GM13977 (cell line): ENCODE results near the gene DUS2.

ENCODE experiments used
- DNase-seq: peaks from one replicate; pipeline ENCODE4 v3.0.0; 2012; ENCODE audit warnings: low spot score
- CTCF ChIP-seq: IDR thresholded peaks from 2 replicates; pipeline ENCODE4 v1.5.1; 2012; ENCODE audit warnings: mild to moderate bottlenecking, control low read depth; ENCODE audit not compliant: insufficient read depth; ENCODE audit errors: extremely low read depth, missing control alignments
- in situ Hi-C: fragments of 300-500 bp; cut with MboI; formaldehyde crosslinking; loops from one replicate; pipeline ENCODE4 v1.12.0; 2022; ENCODE audit warnings: low sequenced_read_pairs, low pct_unique_long_range_greater_than_20kb, mixed read lengths, inconsistent platforms; ENCODE audit not compliant: unreplicated experiment

Gene DUS2

GRCh38 chr16:68062910-68063393, 39.9 kb downstream of the DUS2 start:
- in situ Hi-C loops: loop anchor here (25.0 kb wide), 1 partner anchor 376 kb away; no protein-coding TSS in a partner anchor

DNA sequence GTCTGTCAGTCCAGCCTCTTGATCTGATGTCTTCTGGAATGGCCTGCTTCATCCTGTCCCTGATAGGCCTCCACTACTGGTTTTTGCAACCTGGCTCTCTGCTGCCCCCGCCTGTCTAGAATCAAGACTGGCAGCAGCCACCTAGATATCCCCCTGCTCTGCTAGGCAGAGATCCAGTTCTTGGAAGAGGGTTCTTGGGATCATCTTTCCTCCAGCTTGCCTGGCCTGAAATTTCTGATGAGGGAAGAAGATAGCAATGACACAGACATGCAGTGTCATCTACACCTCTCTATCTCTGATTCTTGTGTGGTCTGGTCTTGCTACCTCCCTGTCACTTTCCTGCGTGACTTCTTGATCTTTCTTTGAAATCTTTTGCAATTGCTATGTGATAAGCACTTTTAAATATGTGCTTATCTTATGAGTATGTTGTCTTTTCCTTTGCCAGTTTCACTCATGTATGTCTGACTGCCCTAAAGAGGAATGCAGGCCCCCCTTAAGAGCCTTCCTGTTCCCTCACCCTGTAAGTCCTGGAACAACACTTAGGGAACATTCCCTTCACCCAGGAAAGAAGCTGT, 41.8 kb downstream of the DUS2 start:
- TF ChIP-seq CTCF: peak; percentile 90
- DNase-seq: peak; percentile 71
- in situ Hi-C loops: loop anchor here (25.0 kb wide), 1 partner anchor 378 kb away; no protein-coding TSS in a partner anchor

More at GRCh38 chr16:68062910-68063393, 39.9 kb downstream of the DUS2 start:
- DNase-seq: no peak
- TF ChIP-seq CTCF: no peak

GRCh38 chr16:68065716-68066305, 42.7 kb downstream of the DUS2 start:
- no peak for TF ChIP-seq CTCF
- in situ Hi-C loops: loop anchor here (25.0 kb wide), 1 partner anchor 379 kb away; no protein-coding TSS in a partner anchor
- DNase-seq: no peak

DNA sequence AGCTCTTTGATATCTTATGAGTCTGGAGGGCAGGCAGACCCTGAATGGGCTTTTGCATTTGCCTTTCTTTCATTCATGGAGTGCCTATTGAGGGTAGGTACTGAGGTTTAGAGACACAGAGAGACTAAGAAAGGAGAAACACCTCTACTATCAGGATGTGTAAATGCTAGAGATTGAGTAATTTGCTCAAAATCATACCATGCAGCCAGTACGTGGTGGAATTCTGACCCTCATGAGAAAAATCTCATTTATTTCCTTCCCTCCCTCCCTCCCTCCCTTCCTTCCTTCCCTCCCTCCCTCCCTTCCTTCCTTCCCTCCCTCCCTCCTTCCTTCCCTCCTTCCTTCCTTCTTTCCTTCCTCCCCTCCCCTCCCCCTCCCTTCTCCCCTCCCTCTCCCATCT, 43.7 kb downstream of the DUS2 start:
- in situ Hi-C loops: loop anchor here (25.0 kb wide), 1 partner anchor 379 kb away; no protein-coding TSS in a partner anchor
- DNase-seq: no peak
- TF ChIP-seq CTCF: no peak

DNA sequence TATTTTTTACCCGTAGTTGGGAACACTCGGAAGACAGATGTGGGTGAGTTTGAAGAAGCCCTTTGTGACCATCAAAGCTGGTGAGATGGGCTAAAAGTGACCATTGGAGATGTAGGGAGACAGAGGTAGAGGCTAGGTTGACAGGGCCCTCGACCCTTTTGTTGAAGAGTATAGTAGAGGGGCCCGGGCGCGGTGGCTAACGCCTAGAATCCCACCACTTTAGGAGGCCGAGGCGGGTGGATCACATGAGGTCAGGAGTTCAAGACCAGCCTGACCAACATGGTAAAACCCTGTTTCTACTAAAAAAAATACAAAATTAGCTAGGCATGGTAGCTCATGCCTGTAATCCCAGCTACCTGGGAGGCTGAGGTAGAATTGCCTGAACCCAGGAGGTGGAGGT, 45.8 kb downstream of the DUS2 start:
- DNase-seq: no peak
- TF ChIP-seq CTCF: no peak
- in situ Hi-C loops: loop anchor here (25.0 kb wide), 1 partner anchor 382 kb away; no protein-coding TSS in a partner anchor

DNA sequence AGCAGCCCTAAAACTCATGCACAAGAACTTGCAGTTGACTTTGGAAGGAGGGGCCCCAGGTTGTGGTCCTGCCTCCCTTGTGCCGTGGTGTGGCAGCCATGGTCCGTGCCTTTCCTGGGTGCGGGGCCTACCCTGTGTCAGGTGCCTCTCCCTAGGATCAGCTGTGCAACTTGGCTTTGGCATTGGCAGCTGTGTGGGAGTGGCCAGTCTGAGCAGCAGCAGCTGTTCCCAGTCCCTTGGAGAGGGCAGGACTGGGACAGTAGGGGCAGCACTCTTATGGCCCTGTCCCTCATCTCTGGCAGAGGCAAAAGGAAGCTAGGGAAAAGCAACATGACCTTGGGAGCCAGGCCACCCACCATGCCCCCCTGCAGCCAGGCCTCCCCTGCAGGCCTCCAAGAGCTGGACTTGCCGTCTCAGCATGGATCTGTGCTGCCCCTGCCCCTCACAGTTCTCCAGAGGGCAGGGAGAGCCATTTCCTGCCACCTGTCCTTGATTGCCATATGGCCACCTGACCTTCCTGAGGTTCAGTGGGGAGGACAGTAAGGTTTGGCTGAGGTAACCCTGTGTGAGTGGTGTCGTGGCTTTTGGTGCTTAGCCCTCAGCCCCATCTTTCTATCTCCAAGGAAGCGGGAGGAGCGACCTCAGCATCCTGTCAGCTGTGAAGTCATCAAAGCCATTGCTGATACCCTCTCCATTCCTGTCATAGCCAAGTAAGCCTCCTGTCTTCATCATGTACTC, 46.6 kb downstream of the DUS2 start:
- in situ Hi-C loops: loop anchor here (25.0 kb wide), 1 partner anchor 382 kb away; no protein-coding TSS in a partner anchor
- no peak for TF ChIP-seq CTCF
- DNase-seq: no peak
